C4-2B (cell line): ENCODE results near the gene FTH1.

Experiments
- ZFX ChIP-seq: fragments of 450-650 bp; IDR thresholded peaks from 2 replicates; pipeline ENCODE4 v1.6.1; 2017
- TF ChIP-seq, protein P1 (sequence below): fragments of 450-650 bp; conservative IDR thresholded peaks from 2 replicates; pipeline ENCODE4 v1.5.1; 2017; ENCODE audit warnings: mild to moderate bottlenecking

DNA sequence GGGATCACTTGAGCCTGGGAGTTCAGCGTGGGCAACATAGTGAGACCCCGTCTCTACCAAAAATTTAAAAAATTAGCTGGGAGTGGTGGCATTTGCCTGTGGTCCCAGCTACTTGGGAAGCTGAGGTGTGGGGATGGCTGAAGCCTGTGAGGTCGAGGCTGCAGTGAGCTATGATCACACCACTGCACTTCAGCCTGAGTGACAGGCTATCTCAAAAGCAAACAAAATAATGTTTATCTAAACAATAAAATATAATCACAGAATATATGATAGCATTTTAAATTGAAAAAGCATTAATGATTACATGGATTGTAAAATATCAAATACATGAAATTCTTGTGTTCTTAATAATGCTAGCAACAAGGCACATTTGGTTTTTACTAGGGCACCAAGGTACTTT is 14.6 kb downstream of the FTH1 start:
- TF ChIP-seq, protein P1, sequence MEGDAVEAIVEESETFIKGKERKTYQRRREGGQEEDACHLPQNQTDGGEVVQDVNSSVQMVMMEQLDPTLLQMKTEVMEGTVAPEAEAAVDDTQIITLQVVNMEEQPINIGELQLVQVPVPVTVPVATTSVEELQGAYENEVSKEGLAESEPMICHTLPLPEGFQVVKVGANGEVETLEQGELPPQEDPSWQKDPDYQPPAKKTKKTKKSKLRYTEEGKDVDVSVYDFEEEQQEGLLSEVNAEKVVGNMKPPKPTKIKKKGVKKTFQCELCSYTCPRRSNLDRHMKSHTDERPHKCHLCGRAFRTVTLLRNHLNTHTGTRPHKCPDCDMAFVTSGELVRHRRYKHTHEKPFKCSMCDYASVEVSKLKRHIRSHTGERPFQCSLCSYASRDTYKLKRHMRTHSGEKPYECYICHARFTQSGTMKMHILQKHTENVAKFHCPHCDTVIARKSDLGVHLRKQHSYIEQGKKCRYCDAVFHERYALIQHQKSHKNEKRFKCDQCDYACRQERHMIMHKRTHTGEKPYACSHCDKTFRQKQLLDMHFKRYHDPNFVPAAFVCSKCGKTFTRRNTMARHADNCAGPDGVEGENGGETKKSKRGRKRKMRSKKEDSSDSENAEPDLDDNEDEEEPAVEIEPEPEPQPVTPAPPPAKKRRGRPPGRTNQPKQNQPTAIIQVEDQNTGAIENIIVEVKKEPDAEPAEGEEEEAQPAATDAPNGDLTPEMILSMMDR = no peak
- TF ChIP-seq ZFX = no peak
